ENCODE measurements around the gene ANKFY1.

Gene ANKFY1

GRCh38 chr17:4127555-4127954, 136.2 kb downstream of the ANKFY1 start:
- no peak for DNase-seq

DNA sequence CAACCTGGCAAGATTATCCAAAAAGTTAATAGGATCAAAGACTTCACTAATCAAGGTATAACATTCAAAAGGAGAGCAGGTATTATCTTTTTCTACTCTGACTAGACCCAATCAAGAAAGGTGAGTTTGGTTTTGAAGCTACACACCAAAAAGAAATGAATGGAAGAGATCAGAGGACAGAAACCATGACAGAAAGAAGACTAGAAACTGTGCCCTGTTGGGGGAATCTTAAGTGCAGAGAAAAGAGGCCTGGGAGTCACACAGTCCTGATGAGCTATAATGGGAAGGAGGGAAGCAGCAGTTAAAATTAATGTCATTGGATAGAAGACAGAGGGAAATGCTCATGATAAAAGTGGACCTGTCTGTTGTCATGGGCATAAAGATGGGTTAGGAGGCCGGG, 138.2 kb downstream of the ANKFY1 start:
- DNase-seq = no peak

GRCh38 chr17:4124999-4125398, 138.8 kb downstream of the ANKFY1 start:
- no peak for DNase-seq

DNA sequence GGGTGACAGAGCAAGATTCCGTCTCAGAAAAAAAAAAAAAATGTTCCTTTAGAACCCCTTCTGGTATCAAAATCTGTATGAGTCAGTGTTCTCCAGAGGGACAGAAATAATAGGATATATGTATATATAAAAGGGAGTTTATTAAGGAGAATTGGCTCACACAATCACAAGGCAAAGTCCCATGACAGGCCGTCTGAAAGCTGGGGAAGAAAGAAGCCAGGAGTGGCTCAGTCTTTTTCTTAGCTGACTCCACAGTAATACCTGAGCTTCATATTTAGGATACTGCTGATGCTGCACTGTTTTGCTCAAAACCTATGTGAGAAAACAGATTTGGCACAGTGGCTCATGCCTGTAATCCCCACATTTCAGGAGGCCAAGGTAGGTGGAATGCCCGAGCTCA, 143.4 kb downstream of the ANKFY1 start:
- DNase-seq = no peak

DNA sequence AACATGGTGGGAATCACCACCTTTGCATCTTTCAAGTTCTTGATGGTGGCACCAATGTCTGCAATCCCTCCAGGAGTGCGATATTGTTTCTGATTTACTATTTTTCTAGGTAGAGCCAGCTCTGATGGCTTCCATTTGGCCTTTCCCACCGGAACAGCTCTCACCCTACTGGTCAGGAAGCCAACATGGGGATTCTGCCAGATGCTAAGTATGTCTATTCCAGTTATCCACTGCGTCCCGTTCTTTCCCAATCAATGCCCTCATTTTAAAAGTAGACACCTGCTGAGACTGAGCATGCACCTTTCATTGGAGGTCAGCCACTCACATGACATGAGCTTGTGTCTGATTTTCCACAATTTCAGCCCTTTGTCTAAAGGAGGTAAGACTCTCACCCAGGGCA, 144.5 kb downstream of the ANKFY1 start:
- no peak for DNase-seq

GRCh38 chr17:4118015-4118743, 145.6 kb downstream of the ANKFY1 start:
- no peak for DNase-seq

DNA sequence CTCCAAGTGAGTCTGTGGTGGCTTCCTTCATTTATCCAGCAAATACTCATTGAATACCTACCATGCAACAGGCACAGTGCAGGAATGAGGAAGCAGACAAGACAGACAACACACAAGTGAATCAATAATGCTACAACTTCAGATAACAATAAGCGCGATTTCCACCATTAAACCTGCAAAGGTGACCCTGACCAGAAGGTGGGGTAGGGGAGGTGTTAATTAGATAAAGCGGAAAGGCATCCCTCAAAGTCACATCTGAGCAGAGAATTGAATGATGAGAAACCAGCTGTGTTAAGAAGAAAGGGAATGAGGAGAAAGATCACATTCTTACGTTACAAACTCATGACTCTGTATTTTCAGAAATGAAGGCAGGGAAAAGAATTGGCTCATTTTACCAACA, 147.3 kb downstream of the ANKFY1 start:
- DNase-seq = no peak
